Neural cell (in vitro differentiated cells): ENCODE measurements around the gene RAD9A. TPM values are rescaled to one million over a fixed set of nuclear protein-coding genes. Genes with fewer than 3 reads are reported as not detected.

ENCODE experiments used
- H2AFZ ChIP-seq: fragments of 200-600, 300-800 bp; sonication (generic), shearing (Covaris generic); 2 replicates; pipeline ENCODE4 v1.6.0; 2014; ENCODE audit warnings: low read depth, mild to moderate bottlenecking, antibody characterized with exemption, low read length, moderate library complexity
- H3F3A ChIP-seq: fragments of 200-600 bp; shearing (Covaris generic); 2 replicates; pipeline ENCODE4 v1.6.1; 2016; ENCODE audit warnings: mild to moderate bottlenecking, moderate library complexity, mixed read lengths, antibody characterized with exemption, low read length; ENCODE audit not compliant: insufficient read depth, poor library complexity, severe bottlenecking
- H3K27ac ChIP-seq: fragments of 200-600, 300-800 bp; sonication (generic), shearing (Covaris generic); 2 replicates; pipeline ENCODE4 v1.5.1; 2014; ENCODE audit warnings: mild to moderate bottlenecking, low read length, moderate library complexity
- H3K27me3 ChIP-seq: fragments of 300-800, 200-600 bp; sonication (generic), shearing (Covaris generic); 2 replicates; pipeline ENCODE4 v1.6.0; 2014; ENCODE audit warnings: mild to moderate bottlenecking, low read depth, low read length, moderate library complexity; ENCODE audit not compliant: insufficient read depth
- H3K36me3 ChIP-seq: fragments of 300-800, 200-600 bp; sonication (generic), shearing (Covaris generic); 2 replicates; pipeline ENCODE4 v1.5.1; 2014; ENCODE audit warnings: mild to moderate bottlenecking, antibody characterized with exemption, low read length, moderate library complexity; ENCODE audit not compliant: insufficient read depth
- H3K4me2 ChIP-seq: fragments of 300-800, 200-600 bp; sonication (generic), shearing (Covaris generic); 2 replicates; pipeline ENCODE4 v1.6.0; 2014; ENCODE audit warnings: mild to moderate bottlenecking, low read length
- H3K4me3 ChIP-seq: fragments of 300-800, 200-600 bp; sonication (generic), shearing (Covaris generic); 2 replicates; pipeline ENCODE4 v1.5.1; 2014; ENCODE audit warnings: mild to moderate bottlenecking, low read length, moderate library complexity
- H3K79me2 ChIP-seq: fragments of 200-600 bp; shearing (Covaris generic); replicated peaks from 2 replicates; pipeline ENCODE4 v1.6.0; 2014; ENCODE audit warnings: mild to moderate bottlenecking, low read length, moderate library complexity; ENCODE audit not compliant: insufficient read depth
- H3K9ac ChIP-seq: fragments of 300-800, 200-600 bp; sonication (generic), shearing (Covaris generic); 2 replicates; pipeline ENCODE4 v1.6.1; 2016; ENCODE audit warnings: mild to moderate bottlenecking, low read length, mixed read lengths
- H3K9me2 ChIP-seq: fragments of 200-600 bp; shearing (Covaris generic); 2 replicates; pipeline ENCODE4 v1.6.1; 2016; ENCODE audit warnings: mild to moderate bottlenecking, low read length, mixed read lengths; ENCODE audit not compliant: insufficient read depth
- H3K9me3 ChIP-seq: fragments of 200-600, 300-800 bp; sonication (generic), shearing (Covaris generic); 2 replicates; pipeline ENCODE4 v1.6.1; 2016; ENCODE audit warnings: mild to moderate bottlenecking, mixed run types, low read length, moderate library complexity, mixed read lengths
- H4K20me1 ChIP-seq: fragments of 200-600 bp; shearing (Covaris generic); 2 replicates; pipeline ENCODE4 v1.6.1; 2016; ENCODE audit warnings: mild to moderate bottlenecking, mixed run types; ENCODE audit not compliant: insufficient read depth
- EP300 ChIP-seq: fragments of 450-650 bp; conservative IDR thresholded peaks from 2 replicates; pipeline ENCODE4 v1.6.1; 2014; ENCODE audit warnings: antibody characterized with exemption, mild to moderate bottlenecking, moderate library complexity; ENCODE audit not compliant: poor library complexity, severe bottlenecking
- EZH2 ChIP-seq: fragments of 200-600, 300-800 bp; shearing (Covaris generic), sonication (generic); IDR thresholded peaks from 2 replicates; pipeline ENCODE4 v1.6.1; 2014; ENCODE audit warnings: antibody characterized with exemption, low read length, borderline replicate concordance, mild to moderate bottlenecking; ENCODE audit not compliant: insufficient read depth, poor library complexity, severe bottlenecking
- MXI1 ChIP-seq: fragments of 450-650 bp; conservative IDR thresholded peaks from 2 replicates; pipeline ENCODE4 v1.6.1; 2014; ENCODE audit warnings: antibody characterized with exemption, mild to moderate bottlenecking; ENCODE audit not compliant: poor library complexity, severe bottlenecking
- POLR2AphosphoS5 ChIP-seq: IDR thresholded peaks from 2 replicates; pipeline ENCODE4 v1.6.1; 2012
- RAD21 ChIP-seq: fragments of 450-650 bp; conservative IDR thresholded peaks from 2 replicates; pipeline ENCODE4 v1.6.1; 2014; ENCODE audit warnings: antibody characterized with exemption, mild to moderate bottlenecking, moderate library complexity
- SMC3 ChIP-seq: fragments of 450-650 bp; conservative IDR thresholded peaks from 2 replicates; pipeline ENCODE4 v1.6.1; 2014; ENCODE audit warnings: antibody characterized with exemption, mild to moderate bottlenecking, moderate library complexity; ENCODE audit not compliant: poor library complexity
- TAF1 ChIP-seq: IDR thresholded peaks from 2 replicates; pipeline ENCODE4 v1.6.1; 2012; ENCODE audit warnings: low read depth
- polyA plus RNA-seq: library from polyadenylated mRNA; depleted of rRNA; stranded (reverse); fragments of >200 nt; gene quantifications from 2 replicates; pipeline ENCODE4 v1.2.3, GENCODE V29; 2014
- TF ChIP-seq, protein P1 (sequence below): IDR thresholded peaks from 2 replicates; pipeline ENCODE4 v1.6.1; 2012; ENCODE audit warnings: borderline replicate concordance
- TF ChIP-seq, protein P2 (sequence below): fragments of 450-650 bp; IDR thresholded peaks from 2 replicates; pipeline ENCODE4 v1.5.1; 2014; ENCODE audit warnings: antibody characterized with exemption, mild to moderate bottlenecking, moderate library complexity; ENCODE audit not compliant: poor library complexity, severe bottlenecking

Gene RAD9A
- polyA plus RNA-seq, 1 donor from 2014 or later: 59.6 TPM

DNA sequence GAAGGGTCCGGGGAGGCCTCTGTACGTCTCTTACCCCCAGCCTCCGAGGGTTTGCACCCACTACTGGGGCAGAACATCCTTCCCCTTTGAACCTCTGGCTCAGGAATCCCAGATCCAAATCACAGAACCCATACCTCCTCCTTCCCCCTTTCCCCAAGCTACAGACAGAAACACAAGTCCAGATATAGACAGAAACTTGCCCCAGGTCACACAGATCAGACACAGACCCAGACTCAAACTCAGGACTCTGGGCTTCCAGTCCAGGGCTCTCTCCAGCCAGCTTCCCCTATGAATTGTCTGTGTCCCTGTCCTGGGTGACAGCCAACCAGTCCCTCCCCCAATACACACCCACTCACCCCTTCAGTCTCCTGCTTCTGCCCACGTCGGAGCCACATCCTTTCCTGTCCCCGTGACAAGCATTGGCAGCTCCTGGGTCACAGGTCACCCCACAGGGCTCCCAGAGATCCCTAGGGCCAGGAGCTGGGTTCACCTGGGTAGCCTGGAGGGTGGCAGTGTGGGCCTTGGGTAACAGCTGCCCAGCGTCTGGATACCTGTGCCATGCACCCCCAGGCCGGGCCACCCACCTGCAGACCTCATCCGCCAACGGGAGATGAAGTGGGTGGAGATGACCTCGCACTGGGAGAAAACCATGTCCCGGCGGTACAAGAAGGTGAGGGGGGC is 12.9 kb downstream of the RAD9A start:
- H3K36me3 ChIP-seq: no peaks in the 10 kb centered on the region
- no peak overlapping the region for H3K27ac ChIP-seq

DNA sequence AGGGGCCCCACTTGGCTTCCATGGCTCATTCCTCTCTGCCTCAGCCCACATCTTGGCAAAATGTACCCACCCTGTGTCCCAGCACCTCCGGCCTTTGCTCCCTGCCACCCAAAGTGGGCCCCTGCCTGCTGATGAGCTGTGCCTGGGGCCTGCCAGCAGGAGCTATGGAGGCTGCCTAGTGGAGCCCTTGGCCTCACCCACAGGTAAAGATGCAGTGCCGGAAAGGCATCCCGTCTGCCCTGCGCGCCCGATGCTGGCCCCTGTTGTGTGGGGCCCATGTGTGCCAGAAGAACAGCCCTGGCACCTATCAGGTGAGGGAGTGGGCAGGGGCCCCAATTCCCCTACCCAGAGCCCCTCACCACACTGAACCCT is 13.4 kb downstream of the RAD9A start:
- no peaks in the 10 kb centered on the region for H3F3A ChIP-seq
- H3K27me3 ChIP-seq: no peaks in the 10 kb centered on the region
- peaks cover 11% of the 10 kb centered on the region for H3K79me2 ChIP-seq
- no peaks in the 10 kb centered on the region for H3K9me2 ChIP-seq
- no peaks in the 10 kb centered on the region for H3K9me3 ChIP-seq
- H3K36me3 ChIP-seq: no peaks in the 10 kb centered on the region
- no peak overlapping the region for H3K9ac ChIP-seq
- TF ChIP-seq SMC3: no peak
- no peaks in the 10 kb centered on the region for H4K20me1 ChIP-seq
- H2AFZ ChIP-seq: no peak overlapping the region
- no peak overlapping the region for H3K4me3 ChIP-seq
- no peak overlapping the region for H3K4me2 ChIP-seq
- no peak overlapping the region for H3K27ac ChIP-seq

More for the DNA sequence above, 12.9 kb downstream of the RAD9A start:
- H4K20me1 ChIP-seq: no peaks in the 10 kb centered on the region
- H2AFZ ChIP-seq: no peak overlapping the region
- H3F3A ChIP-seq: no peaks in the 10 kb centered on the region
- TF ChIP-seq RAD21: no peak
- no peak for TF ChIP-seq TAF1
- TF ChIP-seq EZH2: no peak
- no peak for TF ChIP-seq EP300
- TF ChIP-seq POLR2AphosphoS5: no peak
- TF ChIP-seq, protein P1, sequence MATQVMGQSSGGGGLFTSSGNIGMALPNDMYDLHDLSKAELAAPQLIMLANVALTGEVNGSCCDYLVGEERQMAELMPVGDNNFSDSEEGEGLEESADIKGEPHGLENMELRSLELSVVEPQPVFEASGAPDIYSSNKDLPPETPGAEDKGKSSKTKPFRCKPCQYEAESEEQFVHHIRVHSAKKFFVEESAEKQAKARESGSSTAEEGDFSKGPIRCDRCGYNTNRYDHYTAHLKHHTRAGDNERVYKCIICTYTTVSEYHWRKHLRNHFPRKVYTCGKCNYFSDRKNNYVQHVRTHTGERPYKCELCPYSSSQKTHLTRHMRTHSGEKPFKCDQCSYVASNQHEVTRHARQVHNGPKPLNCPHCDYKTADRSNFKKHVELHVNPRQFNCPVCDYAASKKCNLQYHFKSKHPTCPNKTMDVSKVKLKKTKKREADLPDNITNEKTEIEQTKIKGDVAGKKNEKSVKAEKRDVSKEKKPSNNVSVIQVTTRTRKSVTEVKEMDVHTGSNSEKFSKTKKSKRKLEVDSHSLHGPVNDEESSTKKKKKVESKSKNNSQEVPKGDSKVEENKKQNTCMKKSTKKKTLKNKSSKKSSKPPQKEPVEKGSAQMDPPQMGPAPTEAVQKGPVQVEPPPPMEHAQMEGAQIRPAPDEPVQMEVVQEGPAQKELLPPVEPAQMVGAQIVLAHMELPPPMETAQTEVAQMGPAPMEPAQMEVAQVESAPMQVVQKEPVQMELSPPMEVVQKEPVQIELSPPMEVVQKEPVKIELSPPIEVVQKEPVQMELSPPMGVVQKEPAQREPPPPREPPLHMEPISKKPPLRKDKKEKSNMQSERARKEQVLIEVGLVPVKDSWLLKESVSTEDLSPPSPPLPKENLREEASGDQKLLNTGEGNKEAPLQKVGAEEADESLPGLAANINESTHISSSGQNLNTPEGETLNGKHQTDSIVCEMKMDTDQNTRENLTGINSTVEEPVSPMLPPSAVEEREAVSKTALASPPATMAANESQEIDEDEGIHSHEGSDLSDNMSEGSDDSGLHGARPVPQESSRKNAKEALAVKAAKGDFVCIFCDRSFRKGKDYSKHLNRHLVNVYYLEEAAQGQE: no peak
- TF ChIP-seq, protein P2, sequence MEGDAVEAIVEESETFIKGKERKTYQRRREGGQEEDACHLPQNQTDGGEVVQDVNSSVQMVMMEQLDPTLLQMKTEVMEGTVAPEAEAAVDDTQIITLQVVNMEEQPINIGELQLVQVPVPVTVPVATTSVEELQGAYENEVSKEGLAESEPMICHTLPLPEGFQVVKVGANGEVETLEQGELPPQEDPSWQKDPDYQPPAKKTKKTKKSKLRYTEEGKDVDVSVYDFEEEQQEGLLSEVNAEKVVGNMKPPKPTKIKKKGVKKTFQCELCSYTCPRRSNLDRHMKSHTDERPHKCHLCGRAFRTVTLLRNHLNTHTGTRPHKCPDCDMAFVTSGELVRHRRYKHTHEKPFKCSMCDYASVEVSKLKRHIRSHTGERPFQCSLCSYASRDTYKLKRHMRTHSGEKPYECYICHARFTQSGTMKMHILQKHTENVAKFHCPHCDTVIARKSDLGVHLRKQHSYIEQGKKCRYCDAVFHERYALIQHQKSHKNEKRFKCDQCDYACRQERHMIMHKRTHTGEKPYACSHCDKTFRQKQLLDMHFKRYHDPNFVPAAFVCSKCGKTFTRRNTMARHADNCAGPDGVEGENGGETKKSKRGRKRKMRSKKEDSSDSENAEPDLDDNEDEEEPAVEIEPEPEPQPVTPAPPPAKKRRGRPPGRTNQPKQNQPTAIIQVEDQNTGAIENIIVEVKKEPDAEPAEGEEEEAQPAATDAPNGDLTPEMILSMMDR: no peak
- no peak for TF ChIP-seq MXI1
- no peak for TF ChIP-seq SMC3
- no peaks in the 10 kb centered on the region for H3K9me2 ChIP-seq
- H3K4me2 ChIP-seq: no peak overlapping the region
- H3K27me3 ChIP-seq: no peaks in the 10 kb centered on the region
- peaks cover 11% of the 10 kb centered on the region for H3K79me2 ChIP-seq
- H3K4me3 ChIP-seq: no peak overlapping the region
- H3K9me3 ChIP-seq: no peaks in the 10 kb centered on the region
- H3K9ac ChIP-seq: no peak overlapping the region
